ENCODE data around the gene ATP1A1.

Gene ATP1A1

GRCh38 chr1:116372651-116373430 is at the start of gene ATP1A1:
Gene ATP1A1, plus strand, starts transcription at chr1:116373244. Its CDS starts 268 bp downstream, at chr1:116373512.
- DNase-seq, result peak; percentile 95

- no peak for DNase-seq
These were observed 49.6 kb upstream of the ATP1A1 start for GRCh38 chr1:116323491-116323890.

- no peak for DNase-seq
These were observed 48.6 kb upstream of the ATP1A1 start for GRCh38 chr1:116324411-116324810.

GRCh38 chr1:116325104-116325503 is 47.9 kb upstream of the ATP1A1 start:
- no peak for DNase-seq

- DNase-seq, result no peak
These were observed 47.1 kb upstream of the ATP1A1 start for GRCh38 chr1:116325922-116326321.

- DNase-seq, result no peak
These were observed 46.6 kb upstream of the ATP1A1 start for GRCh38 chr1:116326486-116326885.

- no peak for DNase-seq
These were observed 44.4 kb upstream of the ATP1A1 start for GRCh38 chr1:116328671-116329070.

- peak; percentile 41 for DNase-seq
These were observed 43.3 kb upstream of the ATP1A1 start for GRCh38 chr1:116329524-116330341.

- DNase-seq, result no peak
These were observed 42.7 kb upstream of the ATP1A1 start for GRCh38 chr1:116330342-116330652.

- no peak for DNase-seq
These were observed 42.2 kb upstream of the ATP1A1 start for GRCh38 chr1:116330846-116331245.

- no peak for DNase-seq
These were observed 41.5 kb upstream of the ATP1A1 start for GRCh38 chr1:116331523-116331922.

- no peak for DNase-seq
These were observed 40.6 kb upstream of the ATP1A1 start for GRCh38 chr1:116332451-116332850.

- no peak for DNase-seq
These were observed 39.7 kb upstream of the ATP1A1 start for GRCh38 chr1:116333171-116334014.

- DNase-seq, result no peak
These were observed 39.0 kb upstream of the ATP1A1 start for GRCh38 chr1:116334015-116334547.

GRCh38 chr1:116334868-116335635 is 38.0 kb upstream of the ATP1A1 start:
- no peak for DNase-seq

- DNase-seq, result no peak
These were observed 37.0 kb upstream of the ATP1A1 start for GRCh38 chr1:116335850-116336624.

- DNase-seq, result no peak
These were observed 35.6 kb upstream of the ATP1A1 start for GRCh38 chr1:116337398-116337797.

- DNase-seq, result no peak
These were observed 34.6 kb upstream of the ATP1A1 start for GRCh38 chr1:116338400-116338799.

- DNase-seq, result no peak
These were observed 32.4 kb upstream of the ATP1A1 start for GRCh38 chr1:116340506-116341231.

- DNase-seq, result no peak
These were observed 30.0 kb upstream of the ATP1A1 start for GRCh38 chr1:116343019-116343418.

GRCh38 chr1:116345011-116345410 is 28.0 kb upstream of the ATP1A1 start:
- DNase-seq, result no peak

Measured in midbrain (tissue), 1 donor.